HL-60/S4 treated with retinoic acid at 250 ng/mL for 4 days and 3 days (cell line): ENCODE measurements around the gene GREB1L.
"Not testable (repeated sequence)": the region's sequence is repeated elsewhere in the genome, so short reads cannot be mapped to it uniquely, and the experiment has no call there.

Experiments used
- in situ Hi-C: fragments of 300-500 bp; cut with MboI; formaldehyde crosslinking; loops from 2 replicates; pipeline ENCODE4 v1.7.0; 2022; ENCODE audit warnings: low sequenced_read_pairs

GREB1L gene

DNA sequence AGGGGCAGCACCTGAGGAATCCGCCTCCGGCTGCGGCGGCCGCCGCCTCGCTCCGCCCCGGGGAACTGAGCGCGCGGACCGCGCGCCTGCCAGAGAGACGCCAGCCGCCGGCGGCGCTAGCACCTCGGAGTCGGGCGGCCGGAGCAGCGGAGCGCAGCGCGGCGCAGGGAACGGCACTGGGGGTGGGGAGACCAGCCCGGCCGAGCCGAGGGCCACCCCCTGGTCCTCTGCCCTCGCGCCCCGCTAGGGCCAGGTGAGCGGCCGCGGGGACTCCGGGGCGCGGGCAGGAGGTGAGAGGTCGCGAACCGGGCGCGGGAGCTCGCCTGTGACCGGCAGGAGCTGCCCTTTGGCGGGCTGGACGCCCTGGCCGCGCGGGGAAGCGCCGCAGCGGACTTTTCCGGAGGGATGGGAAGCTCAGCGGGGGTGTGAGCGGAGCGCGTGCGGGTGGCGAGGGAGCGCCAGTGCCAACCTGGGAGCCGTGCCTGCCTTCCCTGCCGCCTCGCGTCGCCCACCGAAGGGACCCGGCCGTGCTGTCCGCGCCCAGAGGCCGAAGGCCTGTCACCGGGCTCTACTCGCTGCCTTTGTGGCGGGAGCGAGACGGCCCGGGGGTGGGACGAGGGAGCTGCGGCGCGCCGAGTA lies at the start of gene GREB1L:
Gene GREB1L (plus strand): TSS at position 92 of the 639 bp plus-strand sequence. CDS start 141,287 bp downstream, outside the sequence.
- in situ Hi-C loops = no loop called here

- in situ Hi-C loops = loop anchor here (10.0 to 25.0 kb wide), 2 partner anchors 253 to 445 kb away; no protein-coding TSS in a partner anchor
These were observed 49.8 kb upstream of the GREB1L start for GRCh38 chr18:21192308-21192624.

DNA sequence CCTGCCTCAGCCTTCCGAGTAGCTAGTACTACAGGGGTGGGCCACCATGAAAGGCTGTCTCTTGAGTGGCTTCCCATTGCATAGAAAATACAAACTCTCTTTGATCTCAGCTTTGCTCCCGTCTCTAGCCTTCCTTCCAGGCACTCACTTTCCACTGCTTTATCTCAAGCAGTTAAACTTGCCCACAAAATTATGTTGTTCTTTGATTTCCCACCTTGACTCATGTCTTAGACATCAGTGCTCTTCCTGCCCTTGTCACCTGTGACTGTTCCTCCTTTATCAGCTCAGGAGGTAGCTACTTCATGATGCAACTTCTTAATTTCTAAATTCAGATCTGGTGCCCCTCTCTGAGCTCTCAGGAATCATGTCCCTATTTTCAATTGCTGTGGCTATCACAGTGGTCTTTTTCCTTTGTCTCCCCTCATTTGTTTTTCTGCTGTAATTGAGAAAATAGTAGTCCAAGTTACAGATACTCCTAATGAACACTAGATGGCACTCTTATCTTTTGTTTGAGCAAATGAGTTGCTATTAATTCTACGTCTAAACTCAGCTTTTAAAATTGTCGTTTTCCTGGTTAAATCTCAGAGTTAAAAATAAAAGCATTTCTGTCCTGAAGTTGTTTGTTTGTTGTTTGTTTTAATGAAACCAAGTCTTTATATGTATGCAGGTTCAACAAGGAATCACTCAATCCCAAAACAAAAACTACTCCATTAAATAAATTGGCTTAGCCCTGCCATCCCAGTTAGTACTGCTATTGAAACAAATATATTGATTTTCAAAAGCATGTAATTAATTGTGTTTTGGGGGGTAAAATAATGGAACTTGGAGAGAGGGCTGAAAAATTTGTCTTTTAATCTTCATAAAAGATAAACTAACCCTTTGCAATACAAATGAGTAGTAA lies 46.9 kb upstream of the GREB1L start:
- in situ Hi-C loops = loop anchor here (10.0 to 25.0 kb wide), 2 partner anchors 250 to 442 kb away; no protein-coding TSS in a partner anchor

GRCh38 chr18:21196426-21196825 lies 45.6 kb upstream of the GREB1L start:
- in situ Hi-C loops = loop anchor here (10.0 to 25.0 kb wide), 2 partner anchors 248 to 441 kb away; no protein-coding TSS in a partner anchor

DNA sequence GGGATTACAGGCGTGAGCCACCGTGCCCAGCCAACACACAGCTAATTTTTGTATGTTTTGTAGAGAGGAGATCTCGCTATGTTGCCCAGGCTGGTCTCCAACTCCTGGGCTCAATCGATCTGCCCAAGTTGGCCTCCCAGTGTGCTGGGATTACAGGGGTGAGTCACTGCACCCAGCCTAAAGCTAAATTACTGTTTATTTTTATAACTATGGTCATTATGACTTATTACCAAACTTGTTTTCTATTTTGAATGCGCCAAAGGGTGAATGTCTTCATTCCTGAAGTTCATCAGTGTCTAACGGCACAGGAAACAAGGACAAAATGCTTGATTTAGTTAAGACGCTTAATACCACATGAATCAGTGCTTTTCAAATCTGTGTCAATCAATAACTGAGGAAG lies 38.9 kb upstream of the GREB1L start:
- in situ Hi-C loops = loop anchor here (10.0 kb wide), 1 partner anchor 222 kb away; no protein-coding TSS in a partner anchor

DNA sequence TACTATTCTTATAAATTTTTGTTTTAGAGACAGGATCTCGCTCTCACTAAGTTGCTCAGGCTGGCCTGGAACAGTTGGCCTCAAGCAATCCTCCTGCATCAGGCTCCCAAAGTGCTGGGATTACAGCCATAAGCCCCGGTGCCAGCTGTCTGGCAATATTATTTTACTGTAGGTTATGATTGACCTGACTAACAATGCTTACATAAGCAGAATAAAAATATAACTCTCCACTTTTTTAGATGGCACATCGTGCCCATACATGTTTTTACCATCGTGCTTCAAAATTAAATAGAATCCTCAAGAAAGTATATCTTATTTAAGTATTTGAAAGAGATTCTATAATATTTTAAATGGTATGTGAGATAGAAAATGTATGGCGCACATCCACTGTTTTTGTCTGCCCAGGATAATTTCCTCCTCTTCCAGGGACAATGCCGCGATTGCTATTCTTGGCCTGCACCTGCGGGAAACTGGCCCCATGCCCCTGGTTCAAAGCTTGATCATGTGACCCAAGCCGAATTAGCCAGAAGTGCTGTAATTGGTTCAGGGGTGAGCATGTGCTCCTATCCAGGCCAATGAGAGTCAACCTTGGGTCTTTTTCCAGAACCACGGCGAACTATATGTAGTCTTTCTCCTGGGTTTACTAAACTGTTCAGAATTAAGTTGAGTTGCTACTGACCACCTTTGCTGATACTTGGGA lies 38.3 kb upstream of the GREB1L start:
- in situ Hi-C loops = loop anchor here (10.0 kb wide), 1 partner anchor 221 kb away; no protein-coding TSS in a partner anchor

GRCh38 chr18:21205695-21206094 lies 36.3 kb upstream of the GREB1L start:
- in situ Hi-C loops = loop anchor here (10.0 kb wide), 1 partner anchor 219 kb away; no protein-coding TSS in a partner anchor

DNA sequence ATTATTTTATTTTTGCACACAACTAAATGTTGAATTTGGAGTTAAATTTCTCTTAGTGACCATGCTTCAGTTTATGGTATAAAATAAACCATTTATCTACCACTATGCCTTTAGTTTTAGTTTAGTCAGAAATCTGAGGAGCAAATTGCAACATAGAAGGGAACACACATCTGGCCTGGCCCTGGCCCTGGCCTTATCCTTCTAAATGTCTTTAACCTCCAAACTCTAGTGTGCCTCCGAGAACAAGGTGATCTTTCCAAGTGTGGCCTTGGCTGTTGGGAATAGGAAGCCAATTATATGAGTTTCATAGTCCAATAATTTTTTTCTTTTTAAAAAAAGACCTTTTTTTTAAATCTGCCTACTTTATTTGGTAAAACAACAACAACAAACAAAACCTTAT lies 31.8 kb upstream of the GREB1L start:
- in situ Hi-C loops = no loop called here

DNA sequence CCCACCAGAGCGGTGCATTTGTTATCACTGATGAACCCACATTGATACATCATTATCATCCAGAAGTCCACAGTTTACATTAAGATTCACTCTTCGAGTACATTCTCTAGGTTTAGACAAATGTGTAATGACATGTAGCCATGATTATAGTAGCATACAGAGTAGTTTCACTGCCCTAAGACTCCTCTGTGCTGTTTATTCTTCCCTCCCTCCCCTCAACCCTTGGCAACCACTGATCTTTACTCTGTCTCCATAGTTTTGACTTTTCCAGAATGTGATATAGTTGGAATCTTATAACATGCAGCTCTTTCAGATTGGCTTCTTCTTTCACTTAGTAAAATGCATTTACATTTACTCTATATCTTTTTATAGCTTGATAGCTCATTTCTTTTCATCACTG lies 31.2 kb upstream of the GREB1L start:
- in situ Hi-C loops = no loop called here

- in situ Hi-C loops = not testable (repeated sequence)
These were observed 27.6 kb upstream of the GREB1L start for GRCh38 chr18:21214409-21214808.

GRCh38 chr18:21215490-21215889 lies 26.5 kb upstream of the GREB1L start:
- in situ Hi-C loops = no loop called here

- in situ Hi-C loops = no loop called here
These were observed 23.2 kb upstream of the GREB1L start for GRCh38 chr18:21218862-21219261.

DNA sequence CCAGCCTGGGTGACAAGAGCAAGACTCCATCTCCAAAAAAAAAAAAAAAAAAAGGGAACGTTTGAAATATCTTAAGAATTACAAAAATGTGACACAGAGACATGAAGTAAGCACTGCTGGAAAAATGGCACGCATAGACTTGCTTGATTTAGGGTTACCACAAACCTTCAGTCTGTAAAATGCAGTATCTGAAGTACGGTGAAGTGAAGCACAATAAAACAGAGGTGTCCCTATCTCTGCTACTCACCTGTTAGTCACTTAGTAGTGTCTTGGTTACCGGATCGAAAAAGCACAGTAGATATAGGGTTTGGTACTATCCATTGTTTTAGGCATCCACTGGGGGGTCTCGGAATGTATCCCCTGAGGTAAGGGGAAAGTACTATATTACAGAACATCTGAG lies 11.6 kb upstream of the GREB1L start:
- in situ Hi-C loops = no loop called here

DNA sequence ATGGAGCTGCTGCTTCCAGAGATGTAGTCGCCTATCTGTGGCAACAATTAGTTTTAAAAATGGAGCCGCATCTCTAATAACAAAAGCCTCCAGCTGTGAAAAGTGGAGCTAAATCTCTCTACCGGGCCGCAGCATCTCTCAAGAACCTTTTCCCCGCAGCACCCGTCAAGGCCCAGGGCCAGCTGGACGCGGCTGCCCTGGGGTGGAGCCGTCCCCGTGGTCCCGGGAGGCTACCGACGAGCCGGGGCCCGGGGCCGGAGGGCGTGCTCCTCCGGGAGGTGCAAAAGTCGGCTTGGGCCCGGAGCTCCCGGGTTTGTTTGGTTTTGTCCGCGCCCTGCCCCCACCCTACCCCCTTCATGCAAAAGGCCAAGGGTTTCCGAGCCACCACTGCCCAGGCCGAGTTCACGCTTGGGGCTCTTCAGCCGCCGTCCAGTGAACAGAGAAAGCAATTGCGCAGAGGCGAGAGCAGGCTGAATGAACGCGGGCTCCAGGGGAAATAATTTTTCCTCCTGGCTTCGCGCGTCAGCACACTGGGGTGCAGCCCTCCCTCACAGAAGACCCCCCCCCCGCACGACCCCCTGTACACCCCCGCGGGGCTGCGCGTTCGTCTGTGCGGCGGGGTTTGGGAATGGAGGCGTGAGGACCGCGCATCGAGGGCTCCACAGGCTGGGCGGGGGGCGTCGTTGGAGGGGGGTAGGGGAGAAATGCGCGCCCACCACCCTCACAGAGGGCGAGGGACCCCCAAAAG lies 557 bp upstream of the GREB1L start:
- in situ Hi-C loops = no loop called here

GRCh38 chr18:21242780-21243401 lies 859 bp downstream of the GREB1L start:
- in situ Hi-C loops = no loop called here

DNA sequence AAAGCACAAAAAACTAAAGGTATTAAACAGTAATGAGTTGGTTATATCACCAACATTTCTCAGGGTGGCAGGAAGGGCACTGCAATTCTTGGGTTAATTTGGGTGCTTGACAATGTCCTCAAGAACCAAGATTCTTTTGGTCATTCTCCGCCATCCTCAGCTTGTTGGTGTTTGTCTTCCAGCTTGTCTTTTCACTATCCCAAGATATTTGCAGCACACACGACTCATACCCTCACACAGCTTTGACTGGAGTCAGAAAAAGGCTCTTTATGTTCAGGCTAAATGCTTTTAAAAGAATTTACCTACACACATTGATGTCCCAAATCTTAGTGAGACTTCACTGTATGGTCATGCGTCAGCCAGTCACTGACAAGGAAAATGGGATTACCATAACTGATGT lies 12.5 kb downstream of the GREB1L start:
- in situ Hi-C loops = loop anchor here (10.0 kb wide), 2 partner anchors 50 to 190 kb away; no protein-coding TSS in a partner anchor

- in situ Hi-C loops = loop anchor here (10.0 kb wide), 2 partner anchors 50 to 190 kb away; no protein-coding TSS in a partner anchor
These were observed 13.2 kb downstream of the GREB1L start for GRCh38 chr18:21255211-21255610.

- in situ Hi-C loops = loop anchor here (10.0 kb wide), 2 partner anchors 47 to 187 kb away; no protein-coding TSS in a partner anchor
These were observed 15.4 kb downstream of the GREB1L start for GRCh38 chr18:21257386-21257785.

GRCh38 chr18:21260621-21261020 lies 18.6 kb downstream of the GREB1L start:
- in situ Hi-C loops = no loop called here

GRCh38 chr18:21261352-21261751 lies 19.3 kb downstream of the GREB1L start:
- in situ Hi-C loops = no loop called here
